Fibroblast of skin of back (primary cell): ENCODE data around the gene RPSA. TPM values are rescaled to one million over a fixed set of nuclear protein-coding genes. Genes with fewer than 3 reads are reported as not detected.
"Not testable (repeated sequence)": the region's sequence is repeated elsewhere in the genome, so short reads cannot be mapped to it uniquely, and the experiment has no call there.

Experiments
- DNase-seq: peaks from one replicate; pipeline ENCODE4 v3.0.0-alpha.2; 2013
- polyA plus RNA-seq, 2 experiments: library from polyadenylated mRNA; unstranded; fragments of 120-200 nt; gene quantifications; one replicate each; pipeline ENCODE4 v1.2.1, GENCODE V29; 2013; ENCODE audit not compliant: insufficient read length in 2 of 2

The RPSA gene
- 1,798 TPM for polyA plus RNA-seq (2013, experiment 1 of 2; ENCODE audit: insufficient read length)
- polyA plus RNA-seq (2013, experiment 2 of 2; ENCODE audit: insufficient read length): 1,687 TPM

GRCh38 chr3:39406368-39407258, at the start of gene RPSA:
TSS of gene RPSA (plus strand) at chr3:39406720. CDS start at chr3:39407654, 934 bp downstream.
- DNase-seq: peak; percentile 97

- DNase-seq: no peak
These were observed 48.2 kb upstream of the RPSA start for GRCh38 chr3:39358333-39358732.

GRCh38 chr3:39361252-39361927, 45.1 kb upstream of the RPSA start:
- no peak for DNase-seq

GRCh38 chr3:39362192-39362591, 44.3 kb upstream of the RPSA start:
- no peak for DNase-seq

GRCh38 chr3:39362812-39363211, 43.7 kb upstream of the RPSA start:
- no peak for DNase-seq

- not testable (repeated sequence) for DNase-seq
These were observed 36.1 kb upstream of the RPSA start for GRCh38 chr3:39370450-39370849.

- no peak for DNase-seq
These were observed 33.7 kb upstream of the RPSA start for GRCh38 chr3:39372833-39373232.

- DNase-seq: no peak
These were observed 29.4 kb upstream of the RPSA start for GRCh38 chr3:39376959-39377634.

- peak; percentile 8 for DNase-seq
These were observed 28.4 kb upstream of the RPSA start for GRCh38 chr3:39378088-39378487.

GRCh38 chr3:39378957-39379777, 27.4 kb upstream of the RPSA start:
- no peak for DNase-seq

- DNase-seq: no peak
These were observed 26.8 kb upstream of the RPSA start for GRCh38 chr3:39379778-39380155.

- no peak for DNase-seq
These were observed 25.1 kb upstream of the RPSA start for GRCh38 chr3:39381432-39381831.

- peak; percentile 84 for DNase-seq
These were observed 23.3 kb upstream of the RPSA start, which contains the start of gene SLC25A38 for GRCh38 chr3:39383045-39383880. TSS of gene SLC25A38 (plus strand) at chr3:39383370. CDS start at chr3:39383725, 355 bp downstream.

GRCh38 chr3:39383881-39384664, 22.4 kb upstream of the RPSA start:
- peak; percentile 91 for DNase-seq

GRCh38 chr3:39384665-39385000, 21.9 kb upstream of the RPSA start:
- no peak for DNase-seq

GRCh38 chr3:39385456-39386090, 20.9 kb upstream of the RPSA start:
- no peak for DNase-seq

GRCh38 chr3:39386318-39386717, 20.2 kb upstream of the RPSA start:
- no peak for DNase-seq

GRCh38 chr3:39387411-39387975, 19.0 kb upstream of the RPSA start:
- no peak for DNase-seq

- no peak for DNase-seq
These were observed 18.4 kb upstream of the RPSA start for GRCh38 chr3:39388153-39388552.
